ENCODE results near the gene M6PR.
"Not testable (repeated sequence)": the region's sequence is repeated elsewhere in the genome, so short reads cannot be mapped to it uniquely, and the experiment has no call there.

Gene M6PR

GRCh38 chr12:8904665-8905064, 44.8 kb downstream of the M6PR start:
- Histone ChIP-seq H2AFZ (ENCODE audit: low read depth) (no peak overlapping the region), H3K4me3 (IDR thresholded peaks at IDR 0.05; ENCODE audit: insufficient read depth, low read depth, low read length) (no peak overlapping the region), H4K20me1 (ENCODE audit: insufficient read depth) (no peaks in the 10 kb centered on the region), H3K27ac (no peak overlapping the region), H3K9ac (no peak overlapping the region), H3K36me3 (ENCODE audit: insufficient read depth) (no peaks in the 10 kb centered on the region), H3K79me2 (ENCODE audit: insufficient read depth, low read depth) (no peaks in the 10 kb centered on the region), H3K4me1 (ENCODE audit: low read depth, poor library complexity, severe bottlenecking) (no peaks in the 10 kb centered on the region), H3K4me2 (no peak overlapping the region), H3K27me3 (ENCODE audit: insufficient read depth, low read depth) (no peaks in the 10 kb centered on the region)
- TF ChIP-seq CTCF (conservative IDR thresholded peaks at IDR 0.05; ENCODE audit: low read depth, low read length): no peak

GRCh38 chr12:8903646-8904045, 45.8 kb downstream of the M6PR start:
- H3K4me2 ChIP-seq: no peak overlapping the region
- H3K4me1 ChIP-seq (ENCODE audit: low read depth, poor library complexity, severe bottlenecking): no peaks in the 10 kb centered on the region
- H3K4me3 ChIP-seq (IDR thresholded peaks at IDR 0.05; ENCODE audit: insufficient read depth, low read depth, low read length): no peak overlapping the region
- H3K9ac ChIP-seq: no peak overlapping the region
- no peaks in the 10 kb centered on the region for H3K79me2 ChIP-seq (ENCODE audit: insufficient read depth, low read depth)
- no peaks in the 10 kb centered on the region for H4K20me1 ChIP-seq (ENCODE audit: insufficient read depth)
- H3K36me3 ChIP-seq (ENCODE audit: insufficient read depth): no peaks in the 10 kb centered on the region
- no peaks in the 10 kb centered on the region for H3K27me3 ChIP-seq (ENCODE audit: insufficient read depth, low read depth)
- no peak overlapping the region for H3K27ac ChIP-seq
- no peak overlapping the region for H2AFZ ChIP-seq (ENCODE audit: low read depth)
- no peak for TF ChIP-seq CTCF (conservative IDR thresholded peaks at IDR 0.05; ENCODE audit: low read depth, low read length)

GRCh38 chr12:8902703-8903102, 46.7 kb downstream of the M6PR start:
- not testable (repeated sequence) for H4K20me1 ChIP-seq (ENCODE audit: insufficient read depth); H3K9ac ChIP-seq; H3K27me3 ChIP-seq (ENCODE audit: insufficient read depth, low read depth); H3K4me1 ChIP-seq (ENCODE audit: low read depth, poor library complexity, severe bottlenecking); H3K4me2 ChIP-seq; H3K4me3 ChIP-seq (IDR thresholded peaks at IDR 0.05; ENCODE audit: insufficient read depth, low read depth, low read length); H3K36me3 ChIP-seq (ENCODE audit: insufficient read depth); H3K79me2 ChIP-seq (ENCODE audit: insufficient read depth, low read depth); H2AFZ ChIP-seq (ENCODE audit: low read depth); H3K27ac ChIP-seq

- Histone ChIP-seq H3K4me3 (IDR thresholded peaks at IDR 0.05; ENCODE audit: insufficient read depth, low read depth, low read length) (no peak overlapping the region), H3K4me1 (ENCODE audit: low read depth, poor library complexity, severe bottlenecking) (no peaks in the 10 kb centered on the region), H2AFZ (ENCODE audit: low read depth) (no peak overlapping the region), H3K27ac (no peak overlapping the region), H3K9ac (no peak overlapping the region), H3K4me2 (no peak overlapping the region), H4K20me1 (ENCODE audit: insufficient read depth) (no peaks in the 10 kb centered on the region), H3K36me3 (ENCODE audit: insufficient read depth) (no peaks in the 10 kb centered on the region), H3K27me3 (ENCODE audit: insufficient read depth, low read depth) (no peaks in the 10 kb centered on the region), H3K79me2 (ENCODE audit: insufficient read depth, low read depth) (no peaks in the 10 kb centered on the region)
- no peak for TF ChIP-seq CTCF (conservative IDR thresholded peaks at IDR 0.05; ENCODE audit: low read depth, low read length)
These were observed 49.6 kb downstream of the M6PR start for GRCh38 chr12:8899830-8900229.

GRCh38 chr12:8897081-8897480, 52.4 kb downstream of the M6PR start:
- no peak overlapping the region for H3K4me2 ChIP-seq
- H3K36me3 ChIP-seq (ENCODE audit: insufficient read depth): no peaks in the 10 kb centered on the region
- no peaks in the 10 kb centered on the region for H3K4me1 ChIP-seq (ENCODE audit: low read depth, poor library complexity, severe bottlenecking)
- no peak overlapping the region for H2AFZ ChIP-seq (ENCODE audit: low read depth)
- TF ChIP-seq CTCF (conservative IDR thresholded peaks at IDR 0.05; ENCODE audit: low read depth, low read length): no peak
- H3K4me3 ChIP-seq (IDR thresholded peaks at IDR 0.05; ENCODE audit: insufficient read depth, low read depth, low read length): no peak overlapping the region
- no peaks in the 10 kb centered on the region for H3K79me2 ChIP-seq (ENCODE audit: insufficient read depth, low read depth)
- H3K27ac ChIP-seq: no peak overlapping the region
- H3K27me3 ChIP-seq (ENCODE audit: insufficient read depth, low read depth): no peaks in the 10 kb centered on the region
- no peaks in the 10 kb centered on the region for H4K20me1 ChIP-seq (ENCODE audit: insufficient read depth)
- no peak overlapping the region for H3K9ac ChIP-seq
